ENCODE measurements around the gene APOA4. TPM values are rescaled to one million over a fixed set of nuclear protein-coding genes. Genes with fewer than 3 reads are reported as not detected.

Gene APOA4
- total and polyA plus RNA-seq, 2 donors (not counting 1 experiment from before 2014, with no cell fraction given) = not detected

GRCh38 chr11:116787786-116788486 lies 35.2 kb downstream of the APOA4 start, which contains the start of gene ZPR1:
TSS of gene ZPR1 (minus strand) at chr11:116788023. CDS start at chr11:116787990, 33 bp downstream.
- H3K4me1 Mint-ChIP-seq = peaks cover 37% of the 10 kb centered on the region
- 1% methylated on average over 56 of the region's 56 CpGs for WGBS (ENCODE audit: insufficient coverage)

More at GRCh38 chr11:116787786-116788486, 35.2 kb downstream of the APOA4 start, which contains the start of gene ZPR1:
- peak within 1 kb of the TSS; percentile 88 for H3K9ac ChIP-seq (ENCODE audit: low read length)
- TF ChIP-seq, protein P1, sequence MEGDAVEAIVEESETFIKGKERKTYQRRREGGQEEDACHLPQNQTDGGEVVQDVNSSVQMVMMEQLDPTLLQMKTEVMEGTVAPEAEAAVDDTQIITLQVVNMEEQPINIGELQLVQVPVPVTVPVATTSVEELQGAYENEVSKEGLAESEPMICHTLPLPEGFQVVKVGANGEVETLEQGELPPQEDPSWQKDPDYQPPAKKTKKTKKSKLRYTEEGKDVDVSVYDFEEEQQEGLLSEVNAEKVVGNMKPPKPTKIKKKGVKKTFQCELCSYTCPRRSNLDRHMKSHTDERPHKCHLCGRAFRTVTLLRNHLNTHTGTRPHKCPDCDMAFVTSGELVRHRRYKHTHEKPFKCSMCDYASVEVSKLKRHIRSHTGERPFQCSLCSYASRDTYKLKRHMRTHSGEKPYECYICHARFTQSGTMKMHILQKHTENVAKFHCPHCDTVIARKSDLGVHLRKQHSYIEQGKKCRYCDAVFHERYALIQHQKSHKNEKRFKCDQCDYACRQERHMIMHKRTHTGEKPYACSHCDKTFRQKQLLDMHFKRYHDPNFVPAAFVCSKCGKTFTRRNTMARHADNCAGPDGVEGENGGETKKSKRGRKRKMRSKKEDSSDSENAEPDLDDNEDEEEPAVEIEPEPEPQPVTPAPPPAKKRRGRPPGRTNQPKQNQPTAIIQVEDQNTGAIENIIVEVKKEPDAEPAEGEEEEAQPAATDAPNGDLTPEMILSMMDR (IDR thresholded peaks at IDR 0.05) = no peak
- no peak for TF ChIP-seq EZH2 (IDR thresholded peaks at IDR 0.05; ENCODE audit: borderline replicate concordance, insufficient read depth, low read depth, low read length, poor library complexity, severe bottlenecking)
- H3K4me3 ChIP-seq (ENCODE audit: control extremely low read depth in 1 of 5, extremely low read depth in 1 of 5, insufficient read depth in 1 of 5, low read depth in 2 of 5, low read length in 4 of 5) = peak within 1 kb of the TSS; percentile 69 to 88 (median 81)
- ATAC-seq (ENCODE audit: low read depth) (peak; percentile 83), DNase-seq (peak; percentile 88)
- intact Hi-C loops (cut with micrococcal nuclease) = loop anchor here (1.0 to 5.0 kb wide), 4 partner anchors 15 to 539 kb away; partner anchors contain the start of genes CEP164, PCSK7, RNF214 and SIDT2
- H2AFZ ChIP-seq (ENCODE audit: insufficient read depth, low read depth, low read length, poor library complexity, severe bottlenecking) = peak within 1 kb of the TSS; percentile 96
- peaks cover 0 to 10% (median 0%) of the 10 kb centered on the region in 4 experiments for H3K27me3 ChIP-seq (replicated peaks in 1 of 4; ENCODE audit: control extremely low read depth in 1 of 4, control insufficient read depth in 3 of 4, insufficient read depth in 4 of 4, low read length in 3 of 4)
- peaks cover 7% of the 10 kb centered on the region for H3K27me3 Mint-ChIP-seq
- peaks cover 22 to 29% of the 10 kb centered on the region in 2 donors for H3K4me1 ChIP-seq (ENCODE audit: control insufficient read depth in 2 of 2, insufficient read depth in 2 of 2, low read length in 2 of 2)
- peaks cover 34% of the 10 kb centered on the region for H3K79me2 ChIP-seq (ENCODE audit: control insufficient read depth, insufficient read depth, low read length)
- ChIA-PET CTCF (interaction anchor here (0.8 to 7.1 kb wide), 7 partner anchors 11 to 439 kb away, joined by 3 to 80 read pairs (median 5); partner anchors contain the start of genes APOA1 and BUD13), POLR2A (interaction anchor here (0.7 to 2.3 kb wide), 3 partner anchors 13 to 356 kb away, joined by 6 to 11 read pairs (median 9); partner anchors contain the start of genes BUD13 and PAFAH1B2)
- H3K9me3 ChIP-seq (ENCODE audit: control extremely low read depth in 1 of 3, control insufficient read depth in 2 of 3, insufficient read depth in 1 of 3, low read length in 2 of 3) = no peaks in the 10 kb centered on the region
- H3K36me3 ChIP-seq (replicated peaks in 1 of 2; ENCODE audit: control extremely low read depth in 1 of 2, control insufficient read depth in 1 of 2, extremely low read depth in 1 of 2, insufficient read depth in 2 of 2, low read length in 1 of 2) = peaks cover 6 to 38% of the 10 kb centered on the region in 2 experiments
- H3K4me2 ChIP-seq (replicated peaks; ENCODE audit: low read depth, low read length, poor library complexity, severe bottlenecking) = peak within 1 kb of the TSS; percentile 91
- peak within 1 kb of the TSS; percentile 98 for H3K27ac Mint-ChIP-seq
- H4K20me1 ChIP-seq (ENCODE audit: control insufficient read depth, insufficient read depth, low read length, poor library complexity, severe bottlenecking) = peaks cover 4% of the 10 kb centered on the region
- H3K27ac ChIP-seq (ENCODE audit: low read length in 2 of 2) = peak within 1 kb of the TSS; percentile 47 to 82
- peak within 1 kb of the TSS; percentile 98 for H3K4me3 Mint-ChIP-seq
- H3K9me3 Mint-ChIP-seq (ENCODE audit: insufficient read depth) = no peaks in the 10 kb centered on the region
